Measurements from ENCODE around the gene PPIB.
A peak's percentile ranks its signal among the peaks of the same experiment; 100 is the strongest.

The PPIB gene

GRCh38 chr15:64162869-64163658 is at the start of gene PPIB:
PPIB (minus strand) TSS chr15:64163022; CDS start chr15:64162986, 36 bp downstream.
- peak; percentile 100 for DNase-seq (ENCODE audit: low read depth, low spot score)

DNA sequence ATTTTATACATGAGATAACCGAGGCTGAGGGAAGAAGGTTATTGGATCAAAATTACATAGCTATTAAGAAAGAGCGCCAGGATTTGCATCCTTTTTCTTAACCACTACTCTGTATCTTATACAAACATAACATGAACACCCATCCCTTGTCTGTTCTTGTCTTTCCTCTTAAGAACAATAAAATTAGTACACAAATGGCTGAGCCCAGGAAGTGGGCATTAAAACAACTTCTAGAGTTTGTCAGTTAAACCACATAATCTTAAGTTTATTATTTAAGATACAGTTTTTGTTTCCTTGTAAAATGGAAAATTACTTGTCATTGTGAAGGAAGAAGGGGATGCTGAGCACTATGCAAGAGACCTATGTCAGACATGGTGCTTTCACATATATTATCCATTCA is 48.9 kb upstream of the PPIB start:
- no peak for DNase-seq (ENCODE audit: low read depth, low spot score)

- no peak for DNase-seq (ENCODE audit: low read depth, low spot score)
These were observed 47.5 kb upstream of the PPIB start for GRCh38 chr15:64210371-64210770.

DNA sequence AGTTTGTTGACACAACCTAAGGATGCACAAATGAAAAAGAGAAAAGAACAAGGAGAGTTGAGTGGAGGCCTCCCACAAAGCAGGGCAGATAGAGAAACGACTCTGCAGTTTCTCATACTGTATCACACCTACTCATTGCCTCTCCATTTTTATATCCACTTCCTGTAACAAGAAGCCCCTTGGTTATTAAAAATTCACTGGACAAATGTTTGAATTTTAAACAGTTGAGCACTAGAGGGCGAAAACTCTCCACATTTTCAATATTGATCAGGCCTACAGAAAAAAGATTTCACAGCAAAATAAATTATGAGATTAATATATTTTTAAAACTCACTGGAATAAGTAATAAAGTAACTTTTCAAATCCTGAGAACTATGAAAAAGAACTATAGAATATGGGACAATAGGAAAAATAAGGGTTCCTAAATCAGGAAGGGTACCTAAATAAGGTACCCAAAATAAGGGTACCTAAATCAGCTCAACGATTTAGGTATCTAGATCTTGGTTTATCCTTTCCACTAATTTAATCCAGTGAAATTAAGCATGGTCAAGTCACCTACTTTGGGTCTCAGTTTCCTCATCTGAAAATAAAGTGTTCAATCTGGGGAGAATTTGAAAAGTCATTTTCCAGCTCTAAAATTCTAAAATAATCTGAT is 47.0 kb upstream of the PPIB start:
- DNase-seq (ENCODE audit: low read depth, low spot score), result peak; percentile 49

GRCh38 chr15:64205202-64205601 is 42.4 kb upstream of the PPIB start:
- no peak for DNase-seq (ENCODE audit: low read depth, low spot score)

DNA sequence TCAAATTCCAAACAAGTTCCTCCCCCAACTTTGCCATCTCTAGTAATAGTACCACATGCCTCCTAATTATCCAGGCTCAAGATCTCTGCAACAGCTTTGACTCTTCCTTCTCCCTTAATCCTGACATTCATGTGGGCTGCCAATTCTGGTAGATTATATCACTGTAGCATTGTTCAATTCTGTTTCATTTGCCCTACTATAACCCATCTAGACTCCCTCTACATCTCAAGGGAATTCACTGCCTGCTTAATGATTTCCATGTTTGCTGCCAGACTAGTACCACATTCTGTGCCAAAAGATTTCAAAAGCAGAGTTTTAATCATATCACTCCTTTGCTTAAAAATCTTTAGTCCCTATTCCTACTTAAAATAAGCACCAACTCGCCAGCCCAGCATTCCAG is 34.6 kb upstream of the PPIB start:
- no peak for DNase-seq (ENCODE audit: low read depth, low spot score)

- DNase-seq (ENCODE audit: low read depth, low spot score), result no peak
These were observed 31.1 kb upstream of the PPIB start for GRCh38 chr15:64193971-64194370.

DNA sequence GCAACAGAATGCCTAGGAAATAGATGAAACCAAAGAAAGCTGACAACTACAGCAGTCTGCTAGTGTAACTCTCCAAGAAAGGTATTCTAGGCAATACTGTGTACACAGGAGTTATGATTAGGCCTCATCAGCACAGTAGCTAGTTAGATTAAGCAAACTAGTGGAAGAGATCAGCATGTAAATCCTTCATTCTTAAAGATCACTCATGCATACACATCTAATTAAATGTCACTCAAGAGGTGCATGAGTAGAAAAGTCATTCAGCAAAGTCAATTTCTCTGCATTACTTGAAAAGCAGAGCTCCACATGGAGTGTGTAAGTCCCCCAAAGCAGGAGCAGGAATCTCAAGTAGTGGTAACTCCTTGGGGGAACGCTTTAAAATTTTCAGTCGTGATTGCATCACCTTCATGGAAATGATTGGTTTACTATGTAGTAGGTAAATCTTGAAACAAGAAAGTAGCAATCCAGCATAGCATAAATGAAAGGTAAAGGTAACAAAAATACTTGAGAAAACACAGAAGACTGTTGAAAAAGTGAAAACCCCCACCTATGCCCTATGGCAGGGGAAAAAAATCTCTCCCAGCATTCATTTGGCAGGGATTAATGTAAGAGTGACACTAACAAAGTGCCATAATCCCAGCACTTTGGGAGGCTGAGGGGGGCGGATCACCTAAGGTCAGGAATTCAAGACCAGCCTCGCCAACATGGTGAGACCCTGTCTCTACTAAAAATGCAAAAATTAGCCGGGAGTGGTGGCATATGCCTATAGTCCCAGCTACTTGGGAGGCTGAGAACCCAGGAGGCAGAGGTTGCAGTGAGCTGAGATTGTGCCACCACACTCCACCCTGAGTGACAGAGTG is 29.4 kb upstream of the PPIB start:
- DNase-seq (ENCODE audit: low read depth, low spot score), result peak; percentile 4

DNA sequence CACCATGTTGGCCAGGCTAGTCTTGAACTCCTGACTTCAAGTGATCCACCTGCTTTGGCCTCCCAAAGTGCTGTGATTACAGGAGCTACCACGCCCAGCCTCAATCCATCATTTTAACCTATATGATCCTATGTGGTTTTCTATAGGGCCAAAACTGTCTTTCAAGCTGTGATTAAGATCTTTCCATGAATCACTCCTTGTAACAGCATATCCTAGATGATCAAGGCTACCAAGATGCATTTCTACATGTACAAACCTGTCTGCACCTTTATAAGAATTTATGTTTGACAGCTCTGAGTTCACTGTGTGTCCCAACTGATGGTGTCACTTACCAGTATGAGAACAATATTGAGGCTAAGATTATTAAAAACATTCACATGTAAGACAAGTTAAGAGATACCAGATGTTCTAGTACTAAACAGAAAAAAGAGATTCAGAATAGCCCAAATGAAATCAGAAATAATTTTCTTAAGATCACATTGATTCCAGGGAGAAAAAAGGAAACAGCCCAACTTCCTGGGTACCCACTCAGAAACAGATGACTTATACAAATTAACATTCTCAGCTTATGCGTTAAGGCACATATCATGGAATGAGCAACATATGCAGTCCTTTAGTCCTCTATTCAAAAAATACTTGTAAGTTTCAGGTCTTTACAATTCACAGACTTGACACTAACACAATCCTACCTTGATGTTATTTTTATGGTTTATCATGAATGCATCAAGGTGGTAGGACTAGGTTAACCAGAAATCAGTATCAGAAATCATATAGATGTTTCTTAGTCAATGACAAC is 24.8 kb upstream of the PPIB start:
- DNase-seq (ENCODE audit: low read depth, low spot score), result no peak

- DNase-seq (ENCODE audit: low read depth, low spot score), result no peak
These were observed 22.5 kb upstream of the PPIB start for GRCh38 chr15:64185146-64185911.

GRCh38 chr15:64182859-64183370 is 20.1 kb upstream of the PPIB start:
- DNase-seq (ENCODE audit: low read depth, low spot score), result no peak

GRCh38 chr15:64180235-64180824 is 17.5 kb upstream of the PPIB start:
- DNase-seq (ENCODE audit: low read depth, low spot score), result no peak

GRCh38 chr15:64166102-64166890 is 3.5 kb upstream of the PPIB start:
- no peak for DNase-seq (ENCODE audit: low read depth, low spot score)

GRCh38 chr15:64164436-64164835 is 1.6 kb upstream of the PPIB start:
- no peak for DNase-seq (ENCODE audit: low read depth, low spot score)

DNA sequence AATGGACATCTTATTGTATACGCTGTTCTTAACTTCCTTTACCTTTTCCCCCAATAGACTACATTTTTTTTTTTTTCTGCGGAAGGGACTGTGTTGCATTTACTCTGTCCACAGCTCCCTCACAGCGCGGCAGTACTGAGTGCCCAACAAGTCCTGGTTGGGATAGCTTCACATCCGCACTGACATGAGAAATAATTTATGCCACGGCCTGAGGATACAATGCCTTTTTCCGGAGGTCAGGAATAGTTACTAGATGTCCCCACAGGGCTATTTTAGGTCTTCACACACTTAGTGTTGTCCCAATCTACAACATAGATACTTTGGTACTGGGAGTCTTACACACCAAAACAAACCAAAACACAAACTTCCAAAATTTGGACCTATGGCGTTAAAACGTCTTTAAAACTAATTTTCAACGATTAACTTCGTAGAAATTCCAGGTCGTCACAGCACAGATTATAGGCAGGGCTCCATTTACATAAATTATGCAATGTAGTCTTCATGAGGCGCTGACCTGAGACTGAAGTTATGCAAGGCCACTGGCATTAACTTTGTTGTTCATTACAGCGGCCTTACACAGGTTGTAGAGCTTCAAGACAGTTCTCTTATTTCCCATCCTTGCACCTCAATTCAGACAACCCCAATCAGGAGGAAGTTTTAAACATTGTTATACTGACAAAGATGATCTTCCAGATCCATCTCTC is 989 bp upstream of the PPIB start:
- DNase-seq (ENCODE audit: low read depth, low spot score), result no peak

GRCh38 chr15:64162478-64162868 is 349 bp downstream of the PPIB start:
- no peak for DNase-seq (ENCODE audit: low read depth, low spot score)

DNA sequence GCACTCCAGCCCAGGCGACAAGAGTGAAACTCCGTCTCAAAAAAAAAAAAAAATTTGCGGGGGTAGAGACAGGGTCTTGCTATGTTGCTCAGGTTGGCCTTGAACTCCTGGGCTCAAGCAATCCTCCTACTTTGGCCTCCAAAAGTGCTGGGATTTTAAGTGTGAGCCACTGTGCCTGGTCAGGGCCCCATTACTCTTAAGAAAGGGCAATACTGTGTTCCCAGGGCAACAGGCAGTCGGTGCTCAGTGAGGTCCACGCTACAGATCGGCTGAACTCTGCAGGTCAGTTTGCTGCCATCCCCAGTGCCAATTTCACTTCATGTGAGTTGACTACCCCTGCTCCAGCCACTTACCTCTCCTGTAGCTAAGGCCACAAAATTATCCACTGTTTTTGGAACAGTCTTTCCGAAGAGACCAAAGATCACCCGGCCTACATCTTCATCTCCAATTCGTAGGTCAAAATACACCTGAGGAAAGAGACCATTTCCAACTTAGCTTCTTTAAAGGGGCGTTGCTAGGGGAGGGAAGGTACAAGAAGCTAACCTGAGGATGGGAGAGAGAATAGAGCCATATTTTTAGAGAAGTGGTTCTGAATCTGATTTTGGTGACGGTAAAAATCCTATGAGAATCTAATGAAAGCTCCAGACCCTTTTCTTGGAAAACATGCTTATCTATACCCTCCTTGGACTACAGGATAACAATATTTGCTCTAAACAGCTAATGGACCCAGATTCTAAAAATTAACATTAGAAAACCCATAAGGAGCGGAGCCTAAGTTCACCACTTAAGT is 939 bp downstream of the PPIB start:
- DNase-seq (ENCODE audit: low read depth, low spot score), result no peak
